HG02885 (cell line): ENCODE results near the gene CHSY1.
"Not testable (repeated sequence)": the region's sequence is repeated elsewhere in the genome, so short reads cannot be mapped to it uniquely, and the experiment has no call there.

Source experiments
- ATAC-seq: cut with Tn5 transposase; IDR thresholded peaks from one replicate; pipeline ENCODE4 v1.9.1; 2021; ENCODE audit warnings: mild to moderate bottlenecking; ENCODE audit not compliant: unreplicated experiment, poor library complexity

The CHSY1 gene, protein sequence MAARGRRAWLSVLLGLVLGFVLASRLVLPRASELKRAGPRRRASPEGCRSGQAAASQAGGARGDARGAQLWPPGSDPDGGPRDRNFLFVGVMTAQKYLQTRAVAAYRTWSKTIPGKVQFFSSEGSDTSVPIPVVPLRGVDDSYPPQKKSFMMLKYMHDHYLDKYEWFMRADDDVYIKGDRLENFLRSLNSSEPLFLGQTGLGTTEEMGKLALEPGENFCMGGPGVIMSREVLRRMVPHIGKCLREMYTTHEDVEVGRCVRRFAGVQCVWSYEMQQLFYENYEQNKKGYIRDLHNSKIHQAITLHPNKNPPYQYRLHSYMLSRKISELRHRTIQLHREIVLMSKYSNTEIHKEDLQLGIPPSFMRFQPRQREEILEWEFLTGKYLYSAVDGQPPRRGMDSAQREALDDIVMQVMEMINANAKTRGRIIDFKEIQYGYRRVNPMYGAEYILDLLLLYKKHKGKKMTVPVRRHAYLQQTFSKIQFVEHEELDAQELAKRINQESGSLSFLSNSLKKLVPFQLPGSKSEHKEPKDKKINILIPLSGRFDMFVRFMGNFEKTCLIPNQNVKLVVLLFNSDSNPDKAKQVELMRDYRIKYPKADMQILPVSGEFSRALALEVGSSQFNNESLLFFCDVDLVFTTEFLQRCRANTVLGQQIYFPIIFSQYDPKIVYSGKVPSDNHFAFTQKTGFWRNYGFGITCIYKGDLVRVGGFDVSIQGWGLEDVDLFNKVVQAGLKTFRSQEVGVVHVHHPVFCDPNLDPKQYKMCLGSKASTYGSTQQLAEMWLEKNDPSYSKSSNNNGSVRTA

DNA sequence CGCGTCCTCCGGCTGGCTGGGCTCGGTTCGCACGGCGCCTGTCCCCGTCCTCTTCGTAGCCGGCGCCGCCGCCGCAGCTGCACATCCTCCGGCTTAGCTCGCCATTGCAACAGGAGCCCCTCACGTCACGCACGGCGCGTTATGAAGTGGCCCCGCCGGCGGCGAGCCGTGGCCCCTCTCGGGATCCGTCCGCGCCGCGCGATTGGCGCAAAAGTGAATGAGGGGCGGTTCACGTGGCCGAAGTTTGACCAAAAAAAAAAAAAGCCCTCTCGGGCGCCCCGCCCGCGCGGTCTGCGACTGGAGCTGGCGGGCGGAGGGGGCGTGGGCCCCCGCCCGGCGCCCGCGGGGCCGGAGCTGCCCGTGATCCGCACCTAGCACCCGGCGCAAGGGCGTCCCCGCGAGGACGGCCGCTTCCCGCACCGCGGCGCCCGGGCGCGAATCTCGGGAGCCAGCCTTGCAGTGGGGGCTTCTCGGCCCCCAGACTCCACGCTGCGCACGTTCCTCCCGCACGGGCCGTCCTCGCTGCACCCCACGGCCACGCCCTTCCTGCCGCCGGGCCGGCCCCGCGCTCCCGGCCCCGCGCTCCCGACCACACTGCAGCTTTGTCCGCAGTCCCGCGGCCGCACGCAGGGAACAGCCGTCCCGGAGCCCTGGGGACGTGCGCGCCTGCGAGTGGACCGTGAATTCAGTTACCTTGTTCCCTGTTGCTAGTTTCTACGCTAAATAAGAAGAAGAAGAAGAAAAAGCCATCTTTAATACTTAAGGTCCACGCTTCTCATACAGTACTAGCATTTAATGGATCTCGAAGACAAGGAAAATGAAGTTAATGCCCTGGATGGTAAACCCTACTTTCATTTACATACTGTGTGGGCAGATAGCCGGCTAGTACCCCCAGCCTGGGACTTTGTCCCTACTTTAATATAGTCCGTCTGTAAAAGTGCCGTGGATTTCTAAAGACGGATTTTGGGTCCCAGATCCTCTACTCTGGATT lies at the start of gene CHSY1:
Gene CHSY1, minus strand, starts transcription at position 219 of the 991 bp plus-strand sequence. CDS start 592 bp downstream, outside the sequence.
- ATAC-seq = peak; percentile 76

GRCh38 chr15:101296418-101297405 lies 44.9 kb upstream of the CHSY1 start:
- ATAC-seq = no peak

DNA sequence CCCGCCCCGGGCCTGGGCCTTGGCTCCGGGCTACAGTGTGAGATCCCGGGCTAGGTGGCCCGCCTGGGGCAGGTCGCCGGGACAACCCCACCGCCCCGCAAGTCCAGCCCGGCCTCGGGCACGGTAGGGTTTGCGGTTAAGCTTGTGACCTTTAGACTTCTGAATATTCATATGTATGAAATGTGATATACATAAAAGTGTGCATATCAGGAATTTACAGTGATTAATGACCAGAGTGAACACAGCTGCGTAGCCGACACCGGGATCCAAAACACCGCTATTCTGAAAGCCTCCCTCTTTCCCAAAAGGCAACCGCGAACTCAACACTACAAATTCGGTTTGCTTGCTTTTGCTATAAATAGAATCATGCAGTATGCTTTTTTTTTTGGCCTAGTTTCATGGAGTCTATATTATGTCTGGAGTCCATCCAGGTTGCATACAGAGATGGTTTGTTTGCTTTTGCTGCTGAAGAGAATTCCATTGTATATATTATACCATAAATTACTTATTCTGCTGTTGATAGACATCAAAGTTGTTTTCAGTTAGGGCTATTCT lies 43.8 kb upstream of the CHSY1 start:
- ATAC-seq = no peak

DNA sequence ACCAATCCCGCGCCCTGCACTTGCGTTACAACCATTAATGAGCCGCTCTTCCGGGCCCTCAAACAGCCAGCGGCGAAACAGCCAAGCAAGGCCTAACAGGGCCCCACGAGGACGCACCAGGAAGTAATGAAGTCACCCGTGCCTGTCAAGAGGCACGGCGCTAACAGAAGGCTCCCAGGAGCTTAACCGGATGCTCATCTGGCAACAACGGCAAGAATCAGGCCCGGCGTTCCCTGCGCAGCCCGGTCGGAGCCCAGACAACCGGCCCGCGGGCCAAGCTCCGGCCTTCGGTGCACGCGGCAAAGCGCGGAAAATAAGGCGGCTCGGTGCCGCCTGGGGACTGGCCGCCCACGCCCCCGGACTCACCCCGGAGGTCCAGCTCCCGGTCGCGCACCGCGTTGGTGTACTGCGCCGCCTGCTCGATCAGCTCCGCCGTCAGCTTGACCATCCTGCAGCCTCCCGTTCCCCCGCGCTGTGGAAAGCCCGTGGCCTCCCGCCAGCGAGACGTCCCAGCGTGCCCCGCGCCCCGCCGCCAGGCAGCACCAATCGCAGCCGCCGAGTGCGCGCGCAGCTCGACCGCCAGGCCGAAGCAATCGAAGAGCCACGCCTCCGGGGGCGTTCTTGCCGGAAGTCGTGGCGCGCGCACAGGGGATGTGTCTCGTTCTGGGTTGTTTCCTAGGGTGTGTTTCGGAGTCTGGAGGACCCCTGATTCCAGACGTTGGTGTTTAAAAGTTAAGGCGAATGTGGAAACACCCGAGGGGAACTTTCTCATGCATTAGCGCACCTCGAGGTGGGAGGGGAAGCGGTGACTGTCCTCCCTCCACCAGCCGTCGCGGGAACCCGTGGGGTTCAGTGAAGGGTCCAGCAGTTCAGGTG lies 43.1 kb upstream of the CHSY1 start, which contains the start of gene SNRPA1:
Gene SNRPA1, minus strand, starts transcription at position 518 of the 876 bp plus-strand sequence. Its CDS starts 70 bp downstream, at position 448.
- ATAC-seq = peak; percentile 76

DNA sequence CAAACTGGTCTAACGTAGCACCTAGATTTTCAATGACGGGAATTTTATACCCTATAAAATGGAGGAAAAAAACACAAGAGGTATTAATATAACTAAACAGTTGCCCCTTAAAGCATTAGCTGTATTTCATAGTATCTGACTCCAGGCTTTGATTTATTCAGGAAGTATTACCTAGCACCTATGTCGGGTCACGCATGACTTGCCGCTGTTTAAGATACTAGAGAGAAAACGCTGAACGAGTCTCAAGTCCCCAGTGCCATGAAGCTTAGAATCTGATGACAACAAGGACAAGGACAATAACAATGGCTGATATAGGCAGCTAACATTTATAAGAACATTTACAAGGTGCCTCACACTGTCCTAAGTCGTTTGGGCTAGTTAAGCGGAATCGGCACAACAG lies 41.3 kb upstream of the CHSY1 start:
- no peak for ATAC-seq

GRCh38 chr15:101288905-101289513 lies 37.2 kb upstream of the CHSY1 start:
- no peak for ATAC-seq

GRCh38 chr15:101287342-101287741 lies 35.5 kb upstream of the CHSY1 start:
- ATAC-seq = not testable (repeated sequence)

- ATAC-seq = no peak
Observed at GRCh38 chr15:101286471-101287114, 34.7 kb upstream of the CHSY1 start.

GRCh38 chr15:101283931-101284330 lies 32.1 kb upstream of the CHSY1 start:
- ATAC-seq = no peak

- no peak for ATAC-seq
Observed at GRCh38 chr15:101280007-101280406, 28.2 kb upstream of the CHSY1 start.

DNA sequence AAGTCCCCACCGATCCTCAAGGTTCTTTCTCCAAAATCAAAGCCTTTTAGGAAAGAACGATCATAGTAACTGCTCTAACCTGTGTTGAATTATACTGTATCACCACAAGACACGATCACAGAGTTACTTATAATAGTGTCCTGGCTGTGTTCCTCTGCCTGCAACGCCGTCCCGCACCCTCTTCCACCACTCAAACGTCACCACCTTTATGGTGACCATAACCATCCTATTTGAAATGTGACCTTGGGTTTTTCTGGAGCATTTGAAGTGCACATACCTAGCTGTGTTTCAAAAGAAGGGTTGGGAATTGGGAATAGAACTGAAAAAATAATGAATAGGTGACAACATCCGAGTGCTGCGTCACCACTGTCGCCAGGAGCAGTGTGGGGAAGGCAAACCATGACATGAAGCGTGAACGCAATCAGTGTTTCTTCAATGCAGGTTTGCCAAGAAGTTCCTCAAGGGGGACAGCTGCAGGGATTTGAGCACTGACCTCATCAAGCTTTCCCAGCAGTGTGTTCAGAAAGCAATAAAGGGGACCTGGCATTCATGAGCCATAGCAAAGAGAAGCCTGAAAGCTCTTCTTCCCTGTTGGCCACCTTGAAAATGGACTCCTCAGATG lies 26.2 kb upstream of the CHSY1 start:
- no peak for ATAC-seq

DNA sequence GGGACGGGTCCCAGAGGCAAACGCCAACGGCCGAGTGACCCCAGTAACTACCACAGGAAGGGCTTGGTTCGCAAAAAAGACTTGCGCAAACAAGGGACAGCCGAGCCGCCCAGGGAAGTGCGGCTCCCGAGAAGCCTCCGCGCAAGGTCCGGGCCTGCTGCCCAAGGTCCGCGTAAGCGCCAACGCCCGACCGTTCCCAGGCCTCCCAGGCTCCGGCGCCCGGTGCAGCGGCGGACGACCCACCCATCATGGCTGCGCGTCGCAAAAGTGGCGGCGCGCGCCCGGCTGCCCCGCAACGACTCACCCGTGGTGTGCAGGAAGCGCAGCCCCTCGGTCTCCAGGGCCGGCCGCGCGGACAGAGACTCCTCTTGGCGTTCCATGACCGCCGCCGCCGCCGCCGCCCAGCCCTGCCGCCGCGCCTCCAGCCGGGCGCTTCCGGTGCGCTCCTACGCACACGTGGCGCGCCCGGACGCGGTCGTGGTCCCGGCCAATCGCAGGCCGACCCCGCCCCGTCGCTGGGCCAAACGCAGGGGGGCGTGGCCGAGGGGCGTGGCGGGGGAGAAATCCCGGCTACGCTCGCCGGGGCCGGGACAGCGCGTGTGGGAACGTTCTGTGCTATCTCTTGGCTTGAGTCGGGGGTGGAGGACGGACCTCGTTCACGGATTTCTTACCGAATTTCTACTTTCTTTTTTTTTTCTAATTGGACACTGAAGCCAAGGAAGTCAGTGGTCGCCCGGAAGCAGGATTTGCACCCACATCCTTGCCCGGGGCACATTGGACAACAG lies 25.4 kb upstream of the CHSY1 start, which contains the start of gene SELENOS:
Gene SELENOS, minus strand, starts transcription at position 448 of the 785 bp plus-strand sequence. Its CDS starts 68 bp downstream, at position 380.
- ATAC-seq = peak; percentile 87

DNA sequence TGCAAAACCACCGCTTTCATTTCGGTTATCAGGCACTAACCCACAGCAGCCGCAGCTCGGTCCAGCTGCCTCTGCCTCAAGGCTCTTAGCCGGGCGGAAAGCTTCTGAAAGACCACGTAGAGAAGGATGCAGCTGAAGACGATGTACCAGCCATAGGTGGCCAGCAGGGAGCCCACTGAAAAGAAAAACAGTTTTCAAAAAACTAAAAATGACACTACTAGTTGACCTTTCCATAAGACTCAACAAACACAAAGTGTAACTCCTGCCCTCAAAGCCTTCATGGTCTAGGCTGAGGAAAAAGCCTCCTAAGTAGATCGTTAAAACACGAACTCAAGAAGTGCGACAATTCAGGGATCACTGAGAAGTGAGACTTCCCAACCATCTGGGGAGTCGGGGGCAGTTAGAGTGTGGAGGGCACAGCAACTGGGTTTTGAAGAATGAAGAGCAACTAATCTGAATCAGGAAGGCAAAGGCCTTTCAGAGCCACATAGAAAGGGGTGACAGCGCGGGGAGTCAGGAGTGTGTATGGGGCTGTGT lies 24.7 kb upstream of the CHSY1 start:
- peak; percentile 53 for ATAC-seq

DNA sequence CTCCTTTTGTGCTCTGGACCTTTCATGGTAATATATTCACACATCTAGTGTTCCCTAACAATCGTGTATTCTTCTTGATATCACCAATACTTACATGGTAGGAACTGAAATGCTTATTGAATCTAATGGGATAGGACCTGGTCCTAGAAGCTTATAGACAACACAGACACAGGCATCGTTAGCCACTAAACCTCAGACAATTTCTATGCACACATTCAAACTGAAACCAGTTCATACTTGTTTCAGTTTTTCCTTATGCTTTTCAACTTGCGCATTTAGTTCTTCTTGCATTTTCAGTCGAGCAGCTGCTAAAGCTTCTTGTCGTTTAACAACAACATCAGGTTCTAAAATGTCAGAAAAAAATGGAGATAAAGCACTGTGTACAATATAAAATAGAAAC lies 23.2 kb upstream of the CHSY1 start:
- ATAC-seq = peak; percentile 47

GRCh38 chr15:101273534-101273933 lies 21.7 kb upstream of the CHSY1 start:
- no peak for ATAC-seq
